ENCODE measurements around the gene RAD51AP1. TPM values are rescaled to one million over a fixed set of nuclear protein-coding genes. Genes with fewer than 3 reads are reported as not detected.
A peak's percentile ranks its signal among the peaks of the same experiment; 100 is the strongest.

RAD51AP1 gene
- polyA plus RNA-seq, 2 of the 4 experiments (the other 2 are of a cell fraction) = 30.6 to 56.7 TPM

DNA sequence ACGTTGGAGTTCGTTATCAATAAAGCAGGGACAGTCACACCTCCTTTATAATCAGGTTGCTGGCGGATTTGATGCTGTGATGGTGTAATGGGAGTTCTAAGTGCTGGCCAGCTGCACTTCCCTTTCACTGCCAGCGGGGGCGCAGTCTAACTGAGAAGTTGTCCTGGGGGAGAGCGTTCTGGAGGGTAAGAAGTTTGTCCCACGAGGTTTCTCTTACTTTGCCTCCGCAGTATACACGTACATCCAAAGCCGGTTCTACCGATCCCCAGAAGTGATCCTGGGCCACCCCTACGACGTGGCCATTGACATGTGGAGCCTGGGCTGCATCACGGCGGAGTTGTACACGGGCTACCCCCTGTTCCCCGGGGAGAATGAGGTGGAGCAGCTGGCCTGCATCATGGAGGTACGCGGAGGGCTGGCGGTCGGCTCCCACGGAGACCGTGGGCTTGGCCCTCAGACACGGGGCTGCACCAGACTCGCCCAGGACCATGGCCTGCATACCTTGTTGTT, 66.0 kb downstream of the RAD51AP1 start (continued):
- TF ChIP-seq, protein P1, sequence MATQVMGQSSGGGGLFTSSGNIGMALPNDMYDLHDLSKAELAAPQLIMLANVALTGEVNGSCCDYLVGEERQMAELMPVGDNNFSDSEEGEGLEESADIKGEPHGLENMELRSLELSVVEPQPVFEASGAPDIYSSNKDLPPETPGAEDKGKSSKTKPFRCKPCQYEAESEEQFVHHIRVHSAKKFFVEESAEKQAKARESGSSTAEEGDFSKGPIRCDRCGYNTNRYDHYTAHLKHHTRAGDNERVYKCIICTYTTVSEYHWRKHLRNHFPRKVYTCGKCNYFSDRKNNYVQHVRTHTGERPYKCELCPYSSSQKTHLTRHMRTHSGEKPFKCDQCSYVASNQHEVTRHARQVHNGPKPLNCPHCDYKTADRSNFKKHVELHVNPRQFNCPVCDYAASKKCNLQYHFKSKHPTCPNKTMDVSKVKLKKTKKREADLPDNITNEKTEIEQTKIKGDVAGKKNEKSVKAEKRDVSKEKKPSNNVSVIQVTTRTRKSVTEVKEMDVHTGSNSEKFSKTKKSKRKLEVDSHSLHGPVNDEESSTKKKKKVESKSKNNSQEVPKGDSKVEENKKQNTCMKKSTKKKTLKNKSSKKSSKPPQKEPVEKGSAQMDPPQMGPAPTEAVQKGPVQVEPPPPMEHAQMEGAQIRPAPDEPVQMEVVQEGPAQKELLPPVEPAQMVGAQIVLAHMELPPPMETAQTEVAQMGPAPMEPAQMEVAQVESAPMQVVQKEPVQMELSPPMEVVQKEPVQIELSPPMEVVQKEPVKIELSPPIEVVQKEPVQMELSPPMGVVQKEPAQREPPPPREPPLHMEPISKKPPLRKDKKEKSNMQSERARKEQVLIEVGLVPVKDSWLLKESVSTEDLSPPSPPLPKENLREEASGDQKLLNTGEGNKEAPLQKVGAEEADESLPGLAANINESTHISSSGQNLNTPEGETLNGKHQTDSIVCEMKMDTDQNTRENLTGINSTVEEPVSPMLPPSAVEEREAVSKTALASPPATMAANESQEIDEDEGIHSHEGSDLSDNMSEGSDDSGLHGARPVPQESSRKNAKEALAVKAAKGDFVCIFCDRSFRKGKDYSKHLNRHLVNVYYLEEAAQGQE (IDR thresholded peaks at IDR 0.05) = no peak
- TF ChIP-seq RFX5 (IDR thresholded peaks at IDR 0.05) (no peak), CHD4 (IDR thresholded peaks at IDR 0.05; ENCODE audit: borderline replicate concordance) (no peak), POLR2AphosphoS2 (conservative IDR thresholded peaks at IDR 0.05; ENCODE audit: low read length) (no peak), POLR2A (IDR thresholded peaks at IDR 0.05; ENCODE audit: low read length) (peak; percentile 67), ZNF302 (CRISPR knock-in tag; IDR thresholded peaks at IDR 0.05) (no peak), MAZ (IDR thresholded peaks at IDR 0.05; ENCODE audit: borderline replicate concordance, low read depth, low read length) (no peak), PHF8 (IDR thresholded peaks at IDR 0.05; ENCODE audit: borderline replicate concordance, low read depth) (peak; percentile 74; the same call in 1 of the 2 replicates), NR3C1 (IDR thresholded peaks at IDR 0.05) (no peak), EHMT2 (IDR thresholded peaks at IDR 0.05; ENCODE audit: low read depth) (no peak), SREBF2 (IDR thresholded peaks at IDR 0.05) (no peak), FOSB (CRISPR knock-in tag; IDR thresholded peaks at IDR 0.05) (no peak), NFE2L2 (conservative IDR thresholded peaks at IDR 0.05; ENCODE audit: low read length) (no peak), TFCP2L1 (CRISPR knock-in tag; IDR thresholded peaks at IDR 0.05) (no peak), RARB (CRISPR knock-in tag; IDR thresholded peaks at IDR 0.05) (no peak), ZFP36 (IDR thresholded peaks at IDR 0.05; ENCODE audit: borderline replicate concordance, partially characterized antibody) (no peak), HOXA7 (CRISPR knock-in tag; IDR thresholded peaks at IDR 0.05) (no peak), CHD2 (IDR thresholded peaks at IDR 0.05; ENCODE audit: low read length, partially characterized antibody) (no peak), CBX2 (IDR thresholded peaks at IDR 0.05; ENCODE audit: borderline replicate concordance, low read depth) (no peak), KDM5A (IDR thresholded peaks at IDR 0.05) (no peak)
- TF ChIP-seq, protein P2, sequence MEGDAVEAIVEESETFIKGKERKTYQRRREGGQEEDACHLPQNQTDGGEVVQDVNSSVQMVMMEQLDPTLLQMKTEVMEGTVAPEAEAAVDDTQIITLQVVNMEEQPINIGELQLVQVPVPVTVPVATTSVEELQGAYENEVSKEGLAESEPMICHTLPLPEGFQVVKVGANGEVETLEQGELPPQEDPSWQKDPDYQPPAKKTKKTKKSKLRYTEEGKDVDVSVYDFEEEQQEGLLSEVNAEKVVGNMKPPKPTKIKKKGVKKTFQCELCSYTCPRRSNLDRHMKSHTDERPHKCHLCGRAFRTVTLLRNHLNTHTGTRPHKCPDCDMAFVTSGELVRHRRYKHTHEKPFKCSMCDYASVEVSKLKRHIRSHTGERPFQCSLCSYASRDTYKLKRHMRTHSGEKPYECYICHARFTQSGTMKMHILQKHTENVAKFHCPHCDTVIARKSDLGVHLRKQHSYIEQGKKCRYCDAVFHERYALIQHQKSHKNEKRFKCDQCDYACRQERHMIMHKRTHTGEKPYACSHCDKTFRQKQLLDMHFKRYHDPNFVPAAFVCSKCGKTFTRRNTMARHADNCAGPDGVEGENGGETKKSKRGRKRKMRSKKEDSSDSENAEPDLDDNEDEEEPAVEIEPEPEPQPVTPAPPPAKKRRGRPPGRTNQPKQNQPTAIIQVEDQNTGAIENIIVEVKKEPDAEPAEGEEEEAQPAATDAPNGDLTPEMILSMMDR (IDR thresholded peaks at IDR 0.05) = peak; percentile 71
- TF ChIP-seq, protein P3, sequence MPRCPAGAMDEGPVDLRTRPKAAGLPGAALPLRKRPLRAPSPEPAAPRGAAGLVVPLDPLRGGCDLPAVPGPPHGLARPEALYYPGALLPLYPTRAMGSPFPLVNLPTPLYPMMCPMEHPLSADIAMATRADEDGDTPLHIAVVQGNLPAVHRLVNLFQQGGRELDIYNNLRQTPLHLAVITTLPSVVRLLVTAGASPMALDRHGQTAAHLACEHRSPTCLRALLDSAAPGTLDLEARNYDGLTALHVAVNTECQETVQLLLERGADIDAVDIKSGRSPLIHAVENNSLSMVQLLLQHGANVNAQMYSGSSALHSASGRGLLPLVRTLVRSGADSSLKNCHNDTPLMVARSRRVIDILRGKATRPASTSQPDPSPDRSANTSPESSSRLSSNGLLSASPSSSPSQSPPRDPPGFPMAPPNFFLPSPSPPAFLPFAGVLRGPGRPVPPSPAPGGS (IDR thresholded peaks at IDR 0.05) = no peak
- TF ChIP-seq, protein P4, sequence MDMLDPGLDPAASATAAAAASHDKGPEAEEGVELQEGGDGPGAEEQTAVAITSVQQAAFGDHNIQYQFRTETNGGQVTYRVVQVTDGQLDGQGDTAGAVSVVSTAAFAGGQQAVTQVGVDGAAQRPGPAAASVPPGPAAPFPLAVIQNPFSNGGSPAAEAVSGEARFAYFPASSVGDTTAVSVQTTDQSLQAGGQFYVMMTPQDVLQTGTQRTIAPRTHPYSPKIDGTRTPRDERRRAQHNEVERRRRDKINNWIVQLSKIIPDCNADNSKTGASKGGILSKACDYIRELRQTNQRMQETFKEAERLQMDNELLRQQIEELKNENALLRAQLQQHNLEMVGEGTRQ (IDR thresholded peaks at IDR 0.05) = no peak
- TF ChIP-seq, protein P5, sequence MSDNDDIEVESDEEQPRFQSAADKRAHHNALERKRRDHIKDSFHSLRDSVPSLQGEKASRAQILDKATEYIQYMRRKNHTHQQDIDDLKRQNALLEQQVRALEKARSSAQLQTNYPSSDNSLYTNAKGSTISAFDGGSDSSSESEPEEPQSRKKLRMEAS (IDR thresholded peaks at IDR 0.05) = peak; percentile 81
- TF ChIP-seq, protein P6, sequence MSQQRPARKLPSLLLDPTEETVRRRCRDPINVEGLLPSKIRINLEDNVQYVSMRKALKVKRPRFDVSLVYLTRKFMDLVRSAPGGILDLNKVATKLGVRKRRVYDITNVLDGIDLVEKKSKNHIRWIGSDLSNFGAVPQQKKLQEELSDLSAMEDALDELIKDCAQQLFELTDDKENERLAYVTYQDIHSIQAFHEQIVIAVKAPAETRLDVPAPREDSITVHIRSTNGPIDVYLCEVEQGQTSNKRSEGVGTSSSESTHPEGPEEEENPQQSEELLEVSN (IDR thresholded peaks at IDR 0.05; ENCODE audit: borderline replicate concordance, low read depth) = peak; percentile 66; the same call in 1 of the 2 replicates
- TF ChIP-seq, protein P7, sequence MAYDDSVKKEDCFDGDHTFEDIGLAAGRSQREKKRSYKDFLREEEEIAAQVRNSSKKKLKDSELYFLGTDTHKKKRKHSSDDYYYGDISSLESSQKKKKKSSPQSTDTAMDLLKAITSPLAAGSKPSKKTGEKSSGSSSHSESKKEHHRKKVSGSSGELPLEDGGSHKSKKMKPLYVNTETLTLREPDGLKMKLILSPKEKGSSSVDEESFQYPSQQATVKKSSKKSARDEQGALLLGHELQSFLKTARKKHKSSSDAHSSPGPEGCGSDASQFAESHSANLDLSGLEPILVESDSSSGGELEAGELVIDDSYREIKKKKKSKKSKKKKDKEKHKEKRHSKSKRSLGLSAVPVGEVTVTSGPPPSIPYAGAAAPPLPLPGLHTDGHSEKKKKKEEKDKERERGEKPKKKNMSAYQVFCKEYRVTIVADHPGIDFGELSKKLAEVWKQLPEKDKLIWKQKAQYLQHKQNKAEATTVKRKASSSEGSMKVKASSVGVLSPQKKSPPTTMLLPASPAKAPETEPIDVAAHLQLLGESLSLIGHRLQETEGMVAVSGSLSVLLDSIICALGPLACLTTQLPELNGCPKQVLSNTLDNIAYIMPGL (CRISPR knock-in tag; IDR thresholded peaks at IDR 0.05; ENCODE audit: borderline replicate concordance) = 0 out of 2 replicates have a peak, but pooled peaks have one; percentile 49

Measured in A549 (cell line).